Spinal cord (tissue), 10 donors: ENCODE data around the gene TLE5. TPM values are rescaled to one million over a fixed set of nuclear protein-coding genes. Genes with fewer than 3 reads are reported as not detected.
A peak's percentile ranks its signal among the peaks of the same experiment; 100 is the strongest.

Experiments used
- DNase-seq, 6 donors: peaks; one replicate each; pipeline versions ENCODE4 v3.0.0 to v3.0.0-alpha.2; 2013 to 2015; ENCODE audit warnings: low spot score in 6 of 6, low read depth in 4 of 6
- H3K27ac ChIP-seq: one replicate; pipeline ENCODE4 v1.5.1; 2013; ENCODE audit warnings: low read depth, low read length, control low read depth
- H3K27me3 ChIP-seq: one replicate; pipeline ENCODE4 v1.6.1; 2013; ENCODE audit warnings: low read length; ENCODE audit not compliant: control insufficient read depth, insufficient read depth
- H3K36me3 ChIP-seq: one replicate; pipeline ENCODE4 v1.6.1; 2013; ENCODE audit warnings: low read length; ENCODE audit not compliant: control insufficient read depth, insufficient read depth
- H3K4me1 ChIP-seq: one replicate; pipeline ENCODE4 v1.6.1; 2013; ENCODE audit warnings: low read length; ENCODE audit not compliant: control insufficient read depth, insufficient read depth
- H3K4me3 ChIP-seq: one replicate; pipeline ENCODE4 v1.5.1; 2013; ENCODE audit warnings: low read depth, low read length, control low read depth
- H3K9me3 ChIP-seq: one replicate; pipeline ENCODE4 v1.6.1; 2013; ENCODE audit warnings: low read length; ENCODE audit not compliant: control insufficient read depth, insufficient read depth
- WGBS: methylation state at CpG from one replicate; pipeline ENCODE4 v1.1.5; 2013; ENCODE audit warnings: missing lambda C conversion rate; ENCODE audit not compliant: insufficient coverage; 5-methylcytosine and 5-hydroxymethylcytosine counted together
- polyA plus RNA-seq, 2 donors: library from polyadenylated mRNA; unstranded; fragments of 120-200 nt; gene quantifications; one replicate each; pipeline ENCODE4 v1.2.1, GENCODE V29; 2013; ENCODE audit not compliant: insufficient read length in 2 of 2
- total RNA-seq, 2 donors: library from RNA; depleted of rRNA in 1 of 2; stranded (reverse); fragments of 120-200 nt in 1 of 2; fragments of >200 nt in 1 of 2; gene quantifications; one replicate each; pipeline versions ENCODE4 v1.2.3 to v1.2.4, GENCODE V29; 2013 to 2014
- donor health status: healthy.

Gene TLE5
- total and polyA plus RNA-seq, 4 donors = 124 to 1,010 (median 578) TPM

- H3K27ac ChIP-seq = no peak overlapping the region
- H3K4me3 ChIP-seq = no peak overlapping the region
- no peak for DNase-seq
- H3K9me3 ChIP-seq = no peaks in the 10 kb centered on the region
- no peaks in the 10 kb centered on the region for H3K27me3 ChIP-seq
- WGBS = 100% methylated on average over 6 of the region's 10 CpGs
- no peaks in the 10 kb centered on the region for H3K4me1 ChIP-seq
- H3K36me3 ChIP-seq = no peaks in the 10 kb centered on the region
Observed at GRCh38 chr19:3082331-3082730, 20.0 kb upstream of the TLE5 start.

GRCh38 chr19:3080286-3080685, 18.0 kb upstream of the TLE5 start:
- Histone ChIP-seq H3K9me3 (no peaks in the 10 kb centered on the region), H3K4me3 (no peak overlapping the region), H3K27ac (no peak overlapping the region), H3K36me3 (no peaks in the 10 kb centered on the region), H3K4me1 (peaks cover 12% of the 10 kb centered on the region), H3K27me3 (no peaks in the 10 kb centered on the region)
- no peak for DNase-seq
- 52% methylated on average over 11 of the region's 12 CpGs for WGBS

- no peaks in the 10 kb centered on the region for H3K9me3 ChIP-seq
- no peak for DNase-seq
- H3K36me3 ChIP-seq = no peaks in the 10 kb centered on the region
- no peak overlapping the region for H3K4me3 ChIP-seq
- H3K27ac ChIP-seq = no peak overlapping the region
- H3K4me1 ChIP-seq = peaks cover 12% of the 10 kb centered on the region
- WGBS = 82% methylated on average over 4 of the region's 4 CpGs
- H3K27me3 ChIP-seq = no peaks in the 10 kb centered on the region
Observed at GRCh38 chr19:3079578-3079977, 17.3 kb upstream of the TLE5 start.

- no peaks in the 10 kb centered on the region for H3K36me3 ChIP-seq
- no peak overlapping the region for H3K27ac ChIP-seq
- DNase-seq = peak in 2 of 6 donors; percentile 63 to 78
- no peaks in the 10 kb centered on the region for H3K9me3 ChIP-seq
- no peak overlapping the region for H3K4me3 ChIP-seq
- WGBS = 5% methylated on average over 36 of the region's 41 CpGs
- peaks cover 12% of the 10 kb centered on the region for H3K4me1 ChIP-seq
- H3K27me3 ChIP-seq = no peaks in the 10 kb centered on the region
Observed at GRCh38 chr19:3075605-3076431, 13.5 kb upstream of the TLE5 start.

- 45% methylated on average over 6 of the region's 8 CpGs for WGBS
- no peak overlapping the region for H3K27ac ChIP-seq
- H3K9me3 ChIP-seq = no peaks in the 10 kb centered on the region
- H3K36me3 ChIP-seq = no peaks in the 10 kb centered on the region
- H3K4me3 ChIP-seq = no peak overlapping the region
- no peak for DNase-seq
- no peaks in the 10 kb centered on the region for H3K27me3 ChIP-seq
- peaks cover 12% of the 10 kb centered on the region for H3K4me1 ChIP-seq
Observed at GRCh38 chr19:3073931-3074595, 11.8 kb upstream of the TLE5 start.

- 56% methylated on average over 3 of the region's 3 CpGs for WGBS
- Histone ChIP-seq H3K36me3 (no peaks in the 10 kb centered on the region), H3K27me3 (no peaks in the 10 kb centered on the region), H3K9me3 (no peaks in the 10 kb centered on the region), H3K27ac (no peak overlapping the region), H3K4me1 (peaks cover 14% of the 10 kb centered on the region), H3K4me3 (no peak overlapping the region)
- DNase-seq = peak in 1 of 6 donors; percentile 50
Observed at GRCh38 chr19:3073159-3073563, 10.9 kb upstream of the TLE5 start.

- DNase-seq = no peak
- Histone ChIP-seq H3K4me1 (peaks cover 16% of the 10 kb centered on the region), H3K9me3 (no peaks in the 10 kb centered on the region), H3K27me3 (no peaks in the 10 kb centered on the region), H3K36me3 (no peaks in the 10 kb centered on the region), H3K27ac (no peak overlapping the region), H3K4me3 (no peak overlapping the region)
- 49% methylated on average over 4 of the region's 4 CpGs for WGBS
Observed at GRCh38 chr19:3071768-3072167, 9.5 kb upstream of the TLE5 start.

GRCh38 chr19:3068071-3068470, 5.8 kb upstream of the TLE5 start:
- Histone ChIP-seq H3K27ac (no peak overlapping the region), H3K4me1 (peaks cover 11% of the 10 kb centered on the region), H3K9me3 (no peaks in the 10 kb centered on the region), H3K4me3 (no peak overlapping the region), H3K27me3 (no peaks in the 10 kb centered on the region), H3K36me3 (no peaks in the 10 kb centered on the region)
- DNase-seq = peak in 1 of 6 donors; percentile 67
- WGBS = 12% methylated on average over 18 of the region's 21 CpGs

GRCh38 chr19:3067563-3067962, 5.3 kb upstream of the TLE5 start:
- no peak for DNase-seq
- no peaks in the 10 kb centered on the region for H3K27me3 ChIP-seq
- 67% methylated on average over 5 of the region's 9 CpGs for WGBS

More at GRCh38 chr19:3067563-3067962, 5.3 kb upstream of the TLE5 start:
- no peak overlapping the region for H3K27ac ChIP-seq
- no peaks in the 10 kb centered on the region for H3K36me3 ChIP-seq
- H3K4me3 ChIP-seq = no peak overlapping the region
- peaks cover 16% of the 10 kb centered on the region for H3K4me1 ChIP-seq
- no peaks in the 10 kb centered on the region for H3K9me3 ChIP-seq
